HepG2 (cell line): Measurements from ENCODE around the gene INHA. TPM values are rescaled to one million over a fixed set of nuclear protein-coding genes. Genes with fewer than 3 reads are reported as not detected.
A peak's percentile ranks its signal among the peaks of the same experiment; 100 is the strongest.

Source experiments
- ATAC-seq: fragments of 200-7000 bp; cut with Tn5 transposase; 3 replicates; pipeline ENCODE4 v1.9.1; 2020; ENCODE audit warnings: mild to moderate bottlenecking, moderate library complexity
- BruUV-seq: library from RNA; stranded (reverse); fragments of 400-500 nt; replicated peaks from 2 replicates; lab custom pipeline; 2021; lab: Mats Ljungman, UMichigan
- CTCF ChIA-PET: fragments of 300-600 bp; formaldehyde crosslinking; extraction: SDS; loops from one replicate; lab custom pipeline; 2021; ENCODE audit warnings: low total read pairs, inconsistent platforms, low intra/inter-chr PET ratio; lab: Yijun Ruan, JAX
- POLR2A ChIA-PET: fragments of 350-600 bp; sonication (Branson Sonifier 250); formaldehyde crosslinking; loops from one replicate; lab custom pipeline; 2020; ENCODE audit warnings: antibody characterized with exemption, inconsistent platforms; lab: Yijun Ruan, JAX
- DNase-seq: peaks from one replicate; pipeline ENCODE4 v3.0.0-alpha.2; 2015; ENCODE audit warnings: low spot score
- FAIRE-seq: peaks from 3 replicates; lab custom pipeline; 2011; peaks lifted over from hg19 to GRCh38; lab: Jason Lieb, UNC
- H2AFZ ChIP-seq: one replicate; pipeline ENCODE4 v1.6.1; 2011; ENCODE audit warnings: low read length, inconsistent platforms
- H3K27ac ChIP-seq: fragments of 300-600 bp; 3 replicates; pipeline ENCODE4 v1.8.0; 2011; ENCODE audit warnings: mixed run types, mild to moderate bottlenecking, mixed read lengths, low read length, inconsistent platforms; ENCODE audit not compliant: insufficient read depth; ENCODE audit errors: extremely low read length
- H3K27me3 ChIP-seq, 2 experiments: fragments of 200-600 bp in 1 of 2; 2 replicates in 1 of 2; 3 replicates in 1 of 2; pipeline versions ENCODE4 v1.6.0 to v1.8.0; 2011; ENCODE audit warnings: low read length in 2 of 2, mild to moderate bottlenecking in 2 of 2, moderate library complexity in 2 of 2, inconsistent platforms in 1 of 2; ENCODE audit not compliant: insufficient read depth in 2 of 2, control insufficient read depth in 1 of 2
- H3K36me3 ChIP-seq, 2 experiments: fragments of 200-600 bp in 1 of 2; replicated peaks in 1 of 2; 2 replicates in 1 of 2; 3 replicates in 1 of 2; pipeline versions ENCODE4 v1.5.1 to v1.8.0; 2011; ENCODE audit warnings: low read length in 2 of 2, inconsistent platforms in 1 of 2; ENCODE audit not compliant: insufficient read depth in 2 of 2, control insufficient read depth in 1 of 2
- H3K4me1 ChIP-seq: 2 replicates; pipeline ENCODE4 v1.5.1; 2012; ENCODE audit warnings: low read length, inconsistent platforms; ENCODE audit not compliant: insufficient read depth
- H3K4me2 ChIP-seq: 2 replicates; pipeline ENCODE4 v1.6.0; 2011; ENCODE audit warnings: low read depth, low read length, inconsistent platforms
- H3K4me3 ChIP-seq, 3 experiments: fragments of 200-600 bp in 1 of 3; sonication (generic), shearing (Covaris generic) in 1 of 3; replicated peaks in 1 of 3; 2 replicates each; pipeline ENCODE4 v1.5.1; 2011 to 2016; ENCODE audit warnings: low read length in 3 of 3, inconsistent platforms in 2 of 3, low read depth in 2 of 3, mild to moderate bottlenecking in 2 of 3, control low read depth in 1 of 3, mixed read lengths in 1 of 3; ENCODE audit not compliant: insufficient read depth in 1 of 3
- H3K79me2 ChIP-seq: one replicate; pipeline ENCODE4 v1.6.1; 2011; ENCODE audit warnings: low read length, inconsistent platforms; ENCODE audit not compliant: insufficient read depth
- H3K9ac ChIP-seq: 2 replicates; pipeline ENCODE4 v1.6.0; 2011; ENCODE audit warnings: mild to moderate bottlenecking, low read depth, low read length, inconsistent platforms; ENCODE audit not compliant: insufficient read depth
- H3K9me3 ChIP-seq: 2 replicates; pipeline ENCODE4 v1.5.1; 2012; ENCODE audit warnings: mild to moderate bottlenecking, low read length
- H4K20me1 ChIP-seq: 2 replicates; pipeline ENCODE4 v1.6.0; 2011; ENCODE audit warnings: inconsistent platforms, mild to moderate bottlenecking, low read length, moderate library complexity; ENCODE audit not compliant: insufficient read depth
- HNF4A ChIP-seq: sonication (generic); formaldehyde crosslinking; IDR thresholded peaks from 2 replicates; pipeline ENCODE4 v1.4.0; 2020; ENCODE audit warnings: missing genetic modification reagents
- REXO4 ChIP-seq: sonication (generic); formaldehyde crosslinking; IDR thresholded peaks from 2 replicates; pipeline ENCODE4 v1.8.0; 2022; ENCODE audit warnings: missing genetic modification reagents, mild to moderate bottlenecking, borderline replicate concordance
- ZMYM3 ChIP-seq: sonication (generic); formaldehyde crosslinking; IDR thresholded peaks from 2 replicates; pipeline ENCODE4 v1.5.1; 2020; ENCODE audit warnings: mild to moderate bottlenecking, missing genetic modification reagents
- ZNF282 ChIP-seq: fragments of 450-650 bp; IDR thresholded peaks from 2 replicates; pipeline ENCODE4 v1.6.1; 2018; ENCODE audit not compliant: partially characterized antibody
- ZNF709 ChIP-seq: sonication (generic); formaldehyde crosslinking; IDR thresholded peaks from 2 replicates; pipeline ENCODE4 v1.5.0; 2020; ENCODE audit warnings: mild to moderate bottlenecking, missing genetic modification reagents
- ZNF770 ChIP-seq: sonication (generic); formaldehyde crosslinking; IDR thresholded peaks from 2 replicates; pipeline ENCODE4 v1.5.0; 2020; ENCODE audit warnings: mild to moderate bottlenecking, missing genetic modification reagents
- WGBS: methylation state at CpG from one replicate; pipeline ENCODE4 v1.1.6; 2017; ENCODE audit warnings: low lambda C conversion rate; 5-methylcytosine and 5-hydroxymethylcytosine counted together
- in situ Hi-C: cut with HindIII; loops from 2 replicates; pipeline ENCODE4 v1.10.0; 2017; ENCODE audit warnings: low pct_unique_long_range_greater_than_20kb; ENCODE audit not compliant: extremely low pct_ligation_motif_present
- intact Hi-C: fragments of 100-400 bp; cut with micrococcal nuclease; formaldehyde crosslinking; loops from one replicate; pipeline ENCODE4 v1.10.0; 2022; ENCODE audit not compliant: unreplicated experiment
- polyA plus RNA-seq, 8 experiments: library from polyadenylated mRNA; depleted of rRNA in 3 of 8; stranded (reverse) in 7 of 8; unstranded in 1 of 8; fragments of >200 nt; fragmentation: Illumina TruSeq in 4 of 8; extraction: Trizol in 4 of 8; gene quantifications; 2 replicates each; pipeline versions ENCODE4 v1.2.1 to v1.2.3, GENCODE V29; 2011 to 2016; ENCODE audit warnings: low read depth in 4 of 8, missing spikeins in 1 of 8, mixed read lengths in 1 of 8; ENCODE audit not compliant: insufficient read depth in 1 of 8
- total RNA-seq, 5 experiments: library from RNA; depleted of rRNA; stranded (reverse); fragments of >200 nt; fragmentation: Illumina TruSeq; extraction: Trizol; gene quantifications; 2 replicates each; pipeline ENCODE4 v1.2.3, GENCODE V29; 2016; ENCODE audit warnings: low read depth in 1 of 5

The INHA gene
- total and polyA plus RNA-seq, 2 of the 13 experiments (the other 11 are each of a cell fraction or from before 2014, with no cell fraction given): 4.1 to 15.2 TPM

DNA sequence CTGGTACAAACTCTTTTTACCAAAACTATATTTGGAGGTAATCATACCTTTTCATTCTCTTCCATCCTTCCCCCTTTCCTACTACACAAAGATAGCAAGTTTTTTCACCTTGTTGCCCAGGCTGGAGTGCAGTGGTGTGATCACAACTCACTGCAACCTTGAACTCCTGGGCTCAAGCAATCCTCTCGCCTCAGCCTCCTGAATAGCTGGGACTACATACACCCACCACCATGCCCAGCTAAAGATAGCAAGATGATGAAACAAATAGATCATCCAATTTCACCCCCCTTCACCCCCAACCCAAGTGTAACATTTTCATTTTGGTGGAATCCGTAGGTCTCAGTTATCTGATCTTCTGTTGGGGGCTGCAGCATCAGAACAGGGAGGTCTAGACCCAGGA lies 21.0 kb downstream of the INHA start:
- Histone ChIP-seq H4K20me1 (no peaks in the 10 kb centered on the region), H3K4me1 (peaks cover 60% of the 10 kb centered on the region), H3K4me2 (no peak overlapping the region), H3K36me3 (no peaks in the 10 kb centered on the region), H3K9ac (no peak overlapping the region), H3K9me3 (no peaks in the 10 kb centered on the region), H3K27me3 (no peaks in the 10 kb centered on the region; a peak in 1 of 5 replicates), H2AFZ (no peak overlapping the region), H3K79me2 (no peaks in the 10 kb centered on the region), H3K4me3 (no peak overlapping the region), H3K27ac (no peak overlapping the region)
- ATAC-seq (no peak), FAIRE-seq (no peak), DNase-seq (no peak)
- 46% methylated on average over 2 of the region's 2 CpGs for WGBS
- intact Hi-C loops: no loop called here
- no TSS peak for BruUV-seq
- in situ Hi-C loops: no loop called here
- TF ChIP-seq REXO4 (CRISPR knock-in tag) (no peak), ZNF770 (CRISPR knock-in tag) (peak; percentile 88), ZNF282 (no peak), HNF4A (0 out of 2 replicates have a peak, but pooled peaks have one; percentile 12), ZMYM3 (CRISPR knock-in tag) (peak; percentile 64), ZNF709 (CRISPR knock-in tag) (no peak)
- POLR2A ChIA-PET: interaction anchor here (1.2 kb wide), 1 partner anchor 22 kb away, joined by 3 read pairs; the partner anchor contains the start of gene OBSL1
- CTCF ChIA-PET: no interaction called here
